Smooth muscle cell of bladder (primary cell): ENCODE measurements around the gene MINAR1. TPM values are rescaled to one million over a fixed set of nuclear protein-coding genes. Genes with fewer than 3 reads are reported as not detected.

Source experiments
- total RNA-seq: library from RNA; depleted of rRNA; stranded (reverse); fragments of >200 nt; gene quantifications from 2 replicates; pipeline ENCODE4 v1.2.3, GENCODE V29; 2014

The MINAR1 gene, protein sequence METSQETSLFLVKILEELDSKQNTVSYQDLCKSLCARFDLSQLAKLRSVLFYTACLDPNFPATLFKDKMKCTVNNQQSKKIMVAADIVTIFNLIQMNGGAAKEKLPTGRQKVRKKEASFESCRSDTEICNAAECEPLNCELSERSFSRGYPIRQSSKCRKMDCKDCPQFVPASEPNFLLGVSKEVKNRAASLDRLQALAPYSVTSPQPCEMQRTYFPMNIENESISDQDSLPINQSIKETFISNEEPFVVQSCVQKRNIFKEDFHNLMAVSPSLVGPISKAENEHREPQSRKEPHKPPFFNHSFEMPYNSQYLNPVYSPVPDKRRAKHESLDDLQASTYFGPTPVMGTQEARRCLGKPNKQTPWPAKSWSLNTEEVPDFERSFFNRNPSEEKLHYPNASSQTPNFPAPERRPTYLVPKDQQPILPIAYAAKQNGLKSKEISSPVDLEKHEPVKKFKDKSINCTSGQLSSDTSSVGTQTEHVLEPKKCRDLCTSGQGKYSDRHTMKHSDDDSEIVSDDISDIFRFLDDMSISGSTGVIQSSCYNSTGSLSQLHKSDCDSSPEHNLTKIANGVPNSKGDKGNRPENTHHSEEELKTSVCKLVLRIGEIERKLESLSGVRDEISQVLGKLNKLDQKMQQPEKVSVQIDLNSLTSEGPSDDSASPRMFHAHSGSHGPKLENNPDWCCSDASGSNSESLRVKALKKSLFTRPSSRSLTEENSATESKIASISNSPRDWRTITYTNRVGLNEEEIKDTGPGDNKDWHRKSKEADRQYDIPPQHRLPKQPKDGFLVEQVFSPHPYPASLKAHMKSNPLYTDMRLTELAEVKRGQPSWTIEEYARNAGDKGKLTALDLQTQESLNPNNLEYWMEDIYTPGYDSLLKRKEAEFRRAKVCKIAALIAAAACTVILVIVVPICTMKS
- 0.57 and 0.65 TPM in 2 replicates for total RNA-seq

DNA sequence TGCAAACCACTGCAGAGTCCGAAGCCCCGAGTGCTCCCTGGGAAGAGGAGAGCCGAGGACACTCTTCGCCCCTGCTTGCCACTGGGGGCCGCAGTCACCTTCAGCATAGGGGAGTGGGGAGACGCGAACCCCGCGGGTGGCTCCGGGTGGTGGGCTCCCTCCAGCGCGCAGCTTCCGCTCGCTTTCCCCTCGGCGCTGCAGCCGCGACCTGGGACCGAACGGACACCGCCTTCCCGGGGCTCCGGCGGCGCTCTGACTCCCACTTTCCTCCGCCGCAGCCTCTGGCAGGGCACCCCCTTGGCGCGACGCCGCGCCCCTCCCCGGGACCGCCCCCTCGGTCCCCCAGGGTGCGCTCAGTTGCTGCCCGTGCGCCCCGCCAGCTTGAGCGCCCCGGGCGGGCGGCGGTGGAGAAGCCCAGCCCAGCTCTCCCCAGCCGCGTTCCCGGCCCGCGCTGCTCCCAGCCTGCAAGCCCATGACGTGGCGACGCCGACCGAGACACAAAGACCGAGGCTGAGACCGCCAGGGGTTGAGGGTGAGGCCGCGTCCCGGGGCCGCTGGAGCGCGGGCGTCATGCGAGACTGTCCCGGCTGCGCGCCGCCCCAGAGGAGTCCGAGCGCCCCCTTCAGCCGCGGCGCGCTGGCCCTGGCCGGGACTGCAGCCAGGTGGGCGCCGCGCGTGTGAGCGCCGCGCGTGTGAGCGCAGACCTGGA lies at the start of gene MINAR1:
Gene MINAR1 (plus strand): TSS at position 701 of the 709 bp plus-strand sequence. CDS start 23,812 bp downstream, outside the sequence.

Other genes starting within 250 kb of the MINAR1 start
- not detected in 2 replicates for gene ANKRD34C, start 149.6 kb upstream of the MINAR1 start, total RNA-seq
- 198 and 201 TPM in 2 replicates for gene TMED3, start 121.2 kb upstream of the MINAR1 start, total RNA-seq